ENCODE results near the gene FAM13C. TPM values are rescaled to one million over a fixed set of nuclear protein-coding genes. Genes with fewer than 3 reads are reported as not detected.
A peak's percentile ranks its signal among the peaks of the same experiment; 100 is the strongest.

FAM13C gene
- total RNA-seq, 4 donors from 2014 or later: 2.8 to 26.9 (median 7.1) TPM

- Histone ChIP-seq H3K27ac (peak overlapping the region in 3 of 4 donors; percentile 55 to 70 (median 70)), H3K4me1 (peaks cover 9 to 51% (median 15%) of the 10 kb centered on the region in 3 donors), H3K9me3 (no peaks in the 10 kb centered on the region), H3K36me3 (no peaks in the 10 kb centered on the region), H3K27me3 (no peaks in the 10 kb centered on the region), H3K4me3 (no peak overlapping the region)
- 17 to 31% methylated on average over 6 to 7 of the region's 9 CpGs for WGBS, 2 donors
- no peak for DNase-seq
- intact Hi-C loops (cut with DNase I): no loop called here
- TF ChIP-seq CTCF (IDR thresholded peaks at IDR 0.05) (no peak), POLR2A (IDR thresholded peaks at IDR 0.05) (no peak)
These were observed 78.8 kb downstream of the FAM13C start for GRCh38 chr10:59283456-59284091.

GRCh38 chr10:59281861-59282260 is 80.5 kb downstream of the FAM13C start:
- intact Hi-C loops (cut with DNase I): no loop called here
- Histone ChIP-seq H3K4me3 (no peak overlapping the region), H3K9me3 (no peaks in the 10 kb centered on the region), H3K36me3 (no peaks in the 10 kb centered on the region), H3K4me1 (peaks cover 9 to 51% (median 15%) of the 10 kb centered on the region in 3 donors), H3K27me3 (no peaks in the 10 kb centered on the region), H3K27ac (no peak overlapping the region)
- 57 to 74% methylated on average over 1 of the region's 1 CpG for WGBS, 2 donors
- TF ChIP-seq POLR2A (IDR thresholded peaks at IDR 0.05) (no peak), CTCF (IDR thresholded peaks at IDR 0.05) (no peak)
- DNase-seq: no peak

- Histone ChIP-seq H3K36me3 (no peaks in the 10 kb centered on the region), H3K27me3 (no peaks in the 10 kb centered on the region), H3K27ac (no peak overlapping the region), H3K4me1 (peaks cover 9 to 39% (median 15%) of the 10 kb centered on the region in 3 donors), H3K9me3 (no peaks in the 10 kb centered on the region), H3K4me3 (no peak overlapping the region)
- WGBS, 2 donors: 33 to 88% methylated on average over 1 of the region's 1 CpG
- no peak for TF ChIP-seq CTCF (IDR thresholded peaks at IDR 0.05)
- no peak for TF ChIP-seq POLR2A (IDR thresholded peaks at IDR 0.05)
- intact Hi-C loops (cut with DNase I): no loop called here
- no peak for DNase-seq
These were observed 82.3 kb downstream of the FAM13C start for GRCh38 chr10:59279991-59280505.

- no peak for DNase-seq
- WGBS, 2 donors: 29 to 75% methylated on average over 1 of the region's 1 CpG
- peaks cover 9 to 34% (median 15%) of the 10 kb centered on the region in 3 donors for H3K4me1 ChIP-seq
- H3K36me3 ChIP-seq: no peaks in the 10 kb centered on the region
- no peak overlapping the region for H3K27ac ChIP-seq
- no peak overlapping the region for H3K4me3 ChIP-seq
- H3K9me3 ChIP-seq: no peaks in the 10 kb centered on the region
- no peak for TF ChIP-seq CTCF (IDR thresholded peaks at IDR 0.05)
- TF ChIP-seq POLR2A (IDR thresholded peaks at IDR 0.05): no peak
- intact Hi-C loops (cut with DNase I): no loop called here
- no peaks in the 10 kb centered on the region for H3K27me3 ChIP-seq
These were observed 82.9 kb downstream of the FAM13C start for GRCh38 chr10:59279476-59279875.

- Histone ChIP-seq H3K36me3 (no peaks in the 10 kb centered on the region), H3K4me1 (peaks cover 0 to 24% (median 0%) of the 10 kb centered on the region in 3 donors), H3K9me3 (no peaks in the 10 kb centered on the region), H3K27ac (no peak overlapping the region), H3K27me3 (no peaks in the 10 kb centered on the region), H3K4me3 (no peak overlapping the region)
- intact Hi-C loops (cut with DNase I): no loop called here
- DNase-seq: no peak
- TF ChIP-seq POLR2A (IDR thresholded peaks at IDR 0.05) (no peak), CTCF (IDR thresholded peaks at IDR 0.05) (no peak)
These were observed 85.4 kb downstream of the FAM13C start for GRCh38 chr10:59276919-59277318.
